ENCODE data around the gene HSH2D. TPM values are rescaled to one million over a fixed set of nuclear protein-coding genes. Genes with fewer than 3 reads are reported as not detected.
"Not testable (repeated sequence)": the region's sequence is repeated elsewhere in the genome, so short reads cannot be mapped to it uniquely, and the experiment has no call there.

Gene HSH2D
- total RNA-seq, 2 donors from 2014 or later, result 32.7 to 39.3 TPM

- no peak for ATAC-seq (replicated peaks)
- H3K4me3 Mint-ChIP-seq, result peak overlapping the region; percentile 92
- peaks cover 66% of the 10 kb centered on the region for H3K36me3 Mint-ChIP-seq (ENCODE audit: low read depth)
- peak overlapping the region; percentile 70 for H3K27ac Mint-ChIP-seq
- H3K4me1 Mint-ChIP-seq, result peaks cover 26% of the 10 kb centered on the region
- no peaks in the 10 kb centered on the region for H3K9me3 Mint-ChIP-seq
- no peaks in the 10 kb centered on the region for H3K27me3 Mint-ChIP-seq
Measured at GRCh38 chr19:16113727-16114126, 29.8 kb upstream of the HSH2D start.

DNA sequence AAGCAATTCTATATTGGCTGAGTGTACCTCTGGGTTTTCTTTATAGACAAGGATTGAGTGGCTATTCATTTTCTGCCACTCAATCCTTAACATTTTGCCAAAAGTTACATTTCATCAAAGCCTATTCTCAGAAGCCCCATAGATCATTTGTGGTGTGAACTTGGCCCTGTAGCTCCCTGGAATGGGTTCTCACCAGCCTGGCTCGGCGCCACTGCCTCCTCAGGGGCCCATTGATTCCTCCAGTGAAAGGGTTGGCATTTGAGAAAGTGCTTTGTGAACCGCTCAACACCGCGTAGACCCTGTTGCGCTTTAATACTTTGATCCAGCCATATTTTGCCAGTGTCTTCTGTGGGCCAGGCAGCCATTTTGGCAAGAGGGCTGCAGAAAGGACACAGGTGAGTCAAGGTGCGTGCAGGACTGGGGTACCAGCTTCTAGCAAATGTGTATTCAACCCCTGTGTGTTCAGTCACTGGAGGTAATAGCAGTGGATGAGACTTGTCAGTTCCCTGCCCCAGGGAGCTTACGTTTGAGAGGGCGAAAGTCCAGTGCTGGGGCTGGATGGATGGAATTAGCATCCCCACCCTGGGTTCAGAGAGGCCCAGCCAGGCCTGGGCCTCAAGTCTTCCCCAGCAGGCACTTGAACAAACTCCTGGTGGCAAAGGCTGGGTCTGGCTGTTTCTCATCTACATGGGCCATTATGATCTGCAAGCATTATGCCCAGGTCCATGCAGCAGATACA lies 28.0 kb upstream of the HSH2D start:
- no peaks in the 10 kb centered on the region for H3K27me3 Mint-ChIP-seq
- peak overlapping the region; percentile 80 for H3K27ac Mint-ChIP-seq
- ATAC-seq (replicated peaks), result no peak
- no peaks in the 10 kb centered on the region for H3K9me3 Mint-ChIP-seq
- peaks cover 84% of the 10 kb centered on the region for H3K36me3 Mint-ChIP-seq (ENCODE audit: low read depth)
- H3K4me1 Mint-ChIP-seq, result peaks cover 34% of the 10 kb centered on the region
- H3K4me3 Mint-ChIP-seq, result peak overlapping the region; percentile 46

- Mint-ChIP-seq H3K27me3 (no peaks in the 10 kb centered on the region), H3K4me3 (peak overlapping the region; percentile 46), H3K36me3 (ENCODE audit: low read depth) (peaks cover 88% of the 10 kb centered on the region), H3K27ac (peak overlapping the region; percentile 80), H3K4me1 (peaks cover 34% of the 10 kb centered on the region), H3K9me3 (no peaks in the 10 kb centered on the region)
- ATAC-seq (replicated peaks), result no peak
Measured at GRCh38 chr19:16116067-16116466, 27.4 kb upstream of the HSH2D start.

- peaks cover 34% of the 10 kb centered on the region for H3K4me1 Mint-ChIP-seq
- H3K27me3 Mint-ChIP-seq, result no peaks in the 10 kb centered on the region
- no peak for ATAC-seq (replicated peaks)
- H3K27ac Mint-ChIP-seq, result peak overlapping the region; percentile 91
- H3K4me3 Mint-ChIP-seq, result peak overlapping the region; percentile 78
- no peaks in the 10 kb centered on the region for H3K9me3 Mint-ChIP-seq
- peaks cover 88% of the 10 kb centered on the region for H3K36me3 Mint-ChIP-seq (ENCODE audit: low read depth)
Measured at GRCh38 chr19:16117594-16118033, 25.9 kb upstream of the HSH2D start.

GRCh38 chr19:16118489-16119033 lies 24.9 kb upstream of the HSH2D start:
- Mint-ChIP-seq H3K36me3 (ENCODE audit: low read depth) (peaks cover 90% of the 10 kb centered on the region), H3K4me1 (peaks cover 34% of the 10 kb centered on the region), H3K4me3 (peak overlapping the region; percentile 78), H3K27me3 (no peaks in the 10 kb centered on the region), H3K27ac (peak overlapping the region; percentile 91), H3K9me3 (no peaks in the 10 kb centered on the region)
- peak; percentile 88 for ATAC-seq (replicated peaks)

- H3K9me3 Mint-ChIP-seq, H3K27me3 Mint-ChIP-seq: not testable (repeated sequence)
- Mint-ChIP-seq H3K4me1 (peaks cover 37% of the 10 kb centered on the region), H3K27ac (peak overlapping the region; percentile 91), H3K4me3 (peak overlapping the region; percentile 78), H3K36me3 (ENCODE audit: low read depth) (peaks cover 91% of the 10 kb centered on the region)
- peak; percentile 78 for ATAC-seq (replicated peaks)
Measured at GRCh38 chr19:16119075-16119857, 24.2 kb upstream of the HSH2D start.

DNA sequence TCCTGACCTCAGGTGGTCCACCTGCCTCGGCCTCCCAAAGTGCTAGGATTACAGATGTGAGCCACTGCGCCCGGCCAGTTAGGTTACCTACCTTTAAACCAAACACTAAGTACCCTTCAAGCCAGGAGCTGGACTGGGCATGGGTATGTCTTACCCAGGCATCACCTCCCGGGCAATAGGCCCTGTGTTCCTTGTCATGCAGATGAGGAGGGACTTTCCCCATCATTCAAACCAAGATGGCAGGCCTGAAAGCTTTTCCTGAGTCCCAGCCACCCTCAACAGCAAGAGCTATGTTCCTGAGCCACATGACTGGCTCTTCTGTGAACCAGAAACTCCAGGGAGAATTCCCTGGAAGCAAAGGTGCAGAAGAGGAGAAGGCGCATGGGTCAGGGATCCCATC lies 22.3 kb upstream of the HSH2D start:
- H3K4me3 Mint-ChIP-seq, result no peak overlapping the region
- no peaks in the 10 kb centered on the region for H3K27me3 Mint-ChIP-seq
- peak overlapping the region; percentile 15 for H3K27ac Mint-ChIP-seq
- H3K4me1 Mint-ChIP-seq, result peaks cover 32% of the 10 kb centered on the region
- ATAC-seq (replicated peaks), result no peak
- H3K36me3 Mint-ChIP-seq (ENCODE audit: low read depth), result peaks cover 96% of the 10 kb centered on the region
- H3K9me3 Mint-ChIP-seq, result no peaks in the 10 kb centered on the region

- Mint-ChIP-seq H3K36me3 (ENCODE audit: low read depth) (peaks cover 100% of the 10 kb centered on the region), H3K27ac (peak overlapping the region; percentile 15)
Measured at GRCh38 chr19:16121967-16122366, 21.5 kb upstream of the HSH2D start.

DNA sequence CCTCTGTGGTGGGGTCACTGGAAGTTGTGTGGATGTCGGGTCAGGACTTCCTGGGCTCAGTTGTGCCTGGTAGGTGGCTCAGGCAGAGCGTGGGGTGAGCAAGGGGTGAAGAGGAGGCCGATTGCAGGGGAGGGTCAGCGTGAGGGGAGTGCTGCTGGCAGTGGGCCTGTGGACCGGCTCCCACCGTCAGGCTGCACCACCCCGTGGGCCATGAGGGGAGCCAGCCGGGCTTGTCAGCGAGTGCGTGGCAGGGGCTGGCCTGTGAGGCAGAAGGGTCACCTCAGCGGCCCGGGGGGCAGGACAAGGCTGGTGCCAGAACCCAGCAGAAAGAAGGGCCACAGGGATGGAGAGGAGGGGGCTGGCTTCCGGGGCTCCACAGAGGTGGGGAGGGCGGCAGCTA lies 18.5 kb upstream of the HSH2D start:
- no peaks in the 10 kb centered on the region for H3K27me3 Mint-ChIP-seq
- H3K27ac Mint-ChIP-seq, result no peak overlapping the region
- peaks cover 100% of the 10 kb centered on the region for H3K36me3 Mint-ChIP-seq (ENCODE audit: low read depth)
- no peaks in the 10 kb centered on the region for H3K9me3 Mint-ChIP-seq
- no peak overlapping the region for H3K4me3 Mint-ChIP-seq
- peaks cover 4% of the 10 kb centered on the region for H3K4me1 Mint-ChIP-seq
- ATAC-seq (replicated peaks), result no peak

More at GRCh38 chr19:16121967-16122366, 21.5 kb upstream of the HSH2D start:
- H3K4me3 Mint-ChIP-seq, result no peak overlapping the region
- H3K4me1 Mint-ChIP-seq, result peaks cover 30% of the 10 kb centered on the region
- no peaks in the 10 kb centered on the region for H3K9me3 Mint-ChIP-seq
- no peaks in the 10 kb centered on the region for H3K27me3 Mint-ChIP-seq
- no peak for ATAC-seq (replicated peaks)

DNA sequence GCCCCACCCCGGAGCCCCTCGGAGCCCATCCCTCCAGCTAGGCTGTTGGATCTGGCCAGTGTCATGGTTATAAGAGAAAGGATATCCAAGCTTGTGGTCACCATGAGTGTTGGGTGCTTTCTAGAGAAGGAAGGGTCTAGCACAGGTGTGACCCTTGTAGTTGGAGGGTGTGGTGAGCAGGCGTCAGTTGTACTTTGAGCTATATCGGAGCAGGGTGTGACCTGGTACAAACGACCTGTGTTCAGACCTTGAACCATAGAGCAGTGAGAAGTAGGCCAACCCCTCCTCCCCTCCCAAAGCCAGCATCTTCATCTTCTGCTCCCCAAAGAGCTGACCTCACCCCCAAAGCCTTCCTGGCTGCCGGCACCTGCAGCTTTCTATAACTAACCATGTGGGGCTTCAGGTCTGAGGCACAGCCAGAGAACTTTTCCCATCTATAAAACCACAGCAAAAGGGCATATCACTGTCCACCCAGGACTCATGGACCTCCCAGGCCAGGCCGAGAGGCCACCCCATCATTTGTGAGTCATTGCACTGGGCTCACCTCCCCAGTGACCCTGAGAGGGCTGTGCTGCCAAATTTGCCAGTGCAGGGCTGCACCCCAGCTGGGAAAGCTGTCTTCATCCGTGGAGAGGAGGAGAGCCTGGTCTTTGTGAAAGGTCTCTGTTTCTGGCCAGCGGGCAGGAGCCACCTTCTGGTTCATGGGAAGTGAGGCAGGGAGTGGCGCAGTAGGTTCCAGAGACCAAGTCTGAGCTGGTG lies 17.6 kb upstream of the HSH2D start:
- ATAC-seq (replicated peaks), result no peak
- Mint-ChIP-seq H3K4me1 (peaks cover 4% of the 10 kb centered on the region), H3K9me3 (no peaks in the 10 kb centered on the region), H3K27me3 (no peaks in the 10 kb centered on the region), H3K27ac (no peak overlapping the region), H3K36me3 (ENCODE audit: low read depth) (peaks cover 100% of the 10 kb centered on the region), H3K4me3 (no peak overlapping the region)

DNA sequence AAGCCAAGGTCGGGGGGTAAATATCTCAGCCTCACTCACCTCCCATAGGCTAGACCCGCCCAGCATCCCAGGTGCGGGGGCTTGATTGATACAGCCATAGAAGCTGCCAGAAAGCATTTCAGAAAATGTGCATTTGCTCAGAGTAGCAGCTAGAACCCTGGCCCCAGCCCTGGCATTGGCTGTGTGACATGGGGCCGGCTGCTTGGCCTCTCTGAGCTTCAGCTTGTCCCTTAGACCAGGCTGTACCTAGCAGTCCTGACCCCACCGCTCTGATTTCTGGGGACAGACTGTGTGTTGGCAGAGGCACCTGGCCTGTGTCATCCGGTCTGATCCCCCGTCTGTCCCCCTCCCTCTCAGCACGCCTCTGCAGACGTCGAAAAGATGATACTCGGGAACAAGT lies 16.4 kb upstream of the HSH2D start:
- Mint-ChIP-seq H3K4me1 (peaks cover 14% of the 10 kb centered on the region), H3K27me3 (no peaks in the 10 kb centered on the region), H3K27ac (no peak overlapping the region), H3K9me3 (no peaks in the 10 kb centered on the region), H3K4me3 (no peak overlapping the region), H3K36me3 (ENCODE audit: low read depth) (peaks cover 100% of the 10 kb centered on the region)
- ATAC-seq (replicated peaks), result no peak

DNA sequence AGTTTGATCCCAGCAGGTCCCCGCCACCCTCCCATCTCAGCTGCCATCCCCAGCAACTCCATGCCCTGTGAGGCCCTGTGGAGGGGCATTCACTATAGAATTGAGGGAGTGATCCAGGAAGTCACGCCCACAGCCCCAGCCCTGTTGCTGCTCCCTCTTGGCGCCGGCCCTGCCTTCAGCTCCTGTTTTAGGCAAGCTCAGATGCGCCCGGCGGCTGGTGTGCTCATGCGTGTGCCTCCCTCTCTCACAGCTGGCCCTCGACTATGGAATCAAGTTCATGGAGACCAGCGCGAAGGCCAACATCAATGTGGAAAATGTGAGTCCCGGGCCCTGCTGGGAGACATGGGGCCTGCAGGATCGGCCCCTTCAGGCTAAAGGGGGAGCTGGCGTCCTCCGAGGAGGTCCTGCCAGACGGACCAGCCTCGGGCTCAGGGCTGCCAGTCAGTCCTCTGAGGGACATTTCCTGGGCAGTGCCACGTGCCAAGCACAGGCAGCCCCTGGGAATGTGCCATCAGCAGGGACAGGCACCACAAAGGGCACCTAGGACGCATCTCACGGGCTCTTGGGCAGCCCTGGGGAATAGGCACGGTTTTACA lies 15.6 kb upstream of the HSH2D start:
- Mint-ChIP-seq H3K36me3 (ENCODE audit: low read depth) (peaks cover 100% of the 10 kb centered on the region), H3K4me1 (peaks cover 14% of the 10 kb centered on the region), H3K9me3 (no peaks in the 10 kb centered on the region), H3K4me3 (no peak overlapping the region), H3K27me3 (no peaks in the 10 kb centered on the region), H3K27ac (no peak overlapping the region)
- no peak for ATAC-seq (replicated peaks)

DNA sequence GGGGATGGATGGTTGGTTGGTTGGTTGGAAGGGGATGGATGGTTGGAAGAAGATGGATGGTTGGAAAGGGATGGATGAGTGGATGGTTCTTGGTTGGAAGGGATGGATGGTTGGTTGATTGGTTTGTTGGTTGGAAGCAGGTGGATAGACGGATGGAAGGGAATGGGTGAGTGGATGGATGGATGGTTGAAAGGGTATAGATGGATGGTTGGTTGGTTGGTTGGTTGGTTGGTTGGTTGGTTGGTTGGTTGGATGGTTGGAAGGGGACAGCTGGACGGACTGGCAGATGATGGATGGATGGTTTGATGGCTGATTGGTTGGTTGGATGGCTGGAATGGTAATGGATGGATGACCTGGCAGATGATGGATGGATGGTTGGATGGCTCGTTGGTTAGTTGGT lies 11.8 kb upstream of the HSH2D start:
- Mint-ChIP-seq H3K4me3 (no peak overlapping the region), H3K27me3 (no peaks in the 10 kb centered on the region), H3K27ac (peak overlapping the region; percentile 2), H3K9me3 (no peaks in the 10 kb centered on the region), H3K4me1 (peaks cover 14% of the 10 kb centered on the region), H3K36me3 (ENCODE audit: low read depth) (peaks cover 82% of the 10 kb centered on the region)
- no peak for ATAC-seq (replicated peaks)

DNA sequence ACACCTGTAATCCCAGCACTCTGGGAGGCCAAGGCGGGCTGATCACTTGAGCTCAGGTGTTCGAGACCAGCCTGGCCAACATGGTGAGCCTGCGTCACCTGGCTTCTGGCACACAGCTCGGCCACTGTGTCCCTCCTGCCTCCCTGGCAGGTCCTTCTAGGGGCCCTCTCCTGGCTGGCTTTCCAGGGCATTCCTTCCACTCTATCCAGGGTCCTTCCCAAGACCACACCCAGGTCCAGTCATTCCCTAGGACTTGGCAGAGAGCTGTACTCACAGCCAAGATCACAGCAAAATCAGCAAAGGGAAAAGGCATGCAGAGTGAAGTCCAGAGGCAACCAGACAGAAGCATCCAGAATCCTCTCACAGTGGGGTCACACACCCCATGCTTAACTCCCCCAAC lies 9.7 kb upstream of the HSH2D start:
- no peak overlapping the region for H3K4me3 Mint-ChIP-seq
- no peak overlapping the region for H3K27ac Mint-ChIP-seq
- no peaks in the 10 kb centered on the region for H3K27me3 Mint-ChIP-seq
- H3K36me3 Mint-ChIP-seq (ENCODE audit: low read depth), result peaks cover 60% of the 10 kb centered on the region
- H3K9me3 Mint-ChIP-seq, result no peaks in the 10 kb centered on the region
- ATAC-seq (replicated peaks), result no peak
- peaks cover 14% of the 10 kb centered on the region for H3K4me1 Mint-ChIP-seq
